Neural cell (in vitro differentiated cells): ENCODE results near the gene NUDT12.

Experiments
- CTCF ChIP-seq: fragments of 450-650 bp; IDR thresholded peaks from 2 replicates; pipeline ENCODE4 v1.5.1; 2014; ENCODE audit warnings: antibody characterized with exemption, mild to moderate bottlenecking, moderate library complexity; ENCODE audit not compliant: poor library complexity, severe bottlenecking
- EZH2 ChIP-seq: fragments of 200-600, 300-800 bp; shearing (Covaris generic), sonication (generic); IDR thresholded peaks from 2 replicates; pipeline ENCODE4 v1.6.1; 2014; ENCODE audit warnings: antibody characterized with exemption, low read length, borderline replicate concordance, mild to moderate bottlenecking; ENCODE audit not compliant: insufficient read depth, poor library complexity, severe bottlenecking
- POLR2AphosphoS5 ChIP-seq: IDR thresholded peaks from 2 replicates; pipeline ENCODE4 v1.6.1; 2012
- SMC3 ChIP-seq: fragments of 450-650 bp; conservative IDR thresholded peaks from 2 replicates; pipeline ENCODE4 v1.6.1; 2014; ENCODE audit warnings: antibody characterized with exemption, mild to moderate bottlenecking, moderate library complexity; ENCODE audit not compliant: poor library complexity
- TAF1 ChIP-seq: IDR thresholded peaks from 2 replicates; pipeline ENCODE4 v1.6.1; 2012; ENCODE audit warnings: low read depth
- TF ChIP-seq, protein P1 (sequence below): IDR thresholded peaks from 2 replicates; pipeline ENCODE4 v1.6.1; 2012; ENCODE audit warnings: borderline replicate concordance

GRCh38 chr5:103541114-103541513 lies 21.5 kb downstream of the NUDT12 start:
- TF ChIP-seq CTCF (no peak), TAF1 (no peak), POLR2AphosphoS5 (no peak), SMC3 (no peak), EZH2 (no peak)
- TF ChIP-seq, protein P1, sequence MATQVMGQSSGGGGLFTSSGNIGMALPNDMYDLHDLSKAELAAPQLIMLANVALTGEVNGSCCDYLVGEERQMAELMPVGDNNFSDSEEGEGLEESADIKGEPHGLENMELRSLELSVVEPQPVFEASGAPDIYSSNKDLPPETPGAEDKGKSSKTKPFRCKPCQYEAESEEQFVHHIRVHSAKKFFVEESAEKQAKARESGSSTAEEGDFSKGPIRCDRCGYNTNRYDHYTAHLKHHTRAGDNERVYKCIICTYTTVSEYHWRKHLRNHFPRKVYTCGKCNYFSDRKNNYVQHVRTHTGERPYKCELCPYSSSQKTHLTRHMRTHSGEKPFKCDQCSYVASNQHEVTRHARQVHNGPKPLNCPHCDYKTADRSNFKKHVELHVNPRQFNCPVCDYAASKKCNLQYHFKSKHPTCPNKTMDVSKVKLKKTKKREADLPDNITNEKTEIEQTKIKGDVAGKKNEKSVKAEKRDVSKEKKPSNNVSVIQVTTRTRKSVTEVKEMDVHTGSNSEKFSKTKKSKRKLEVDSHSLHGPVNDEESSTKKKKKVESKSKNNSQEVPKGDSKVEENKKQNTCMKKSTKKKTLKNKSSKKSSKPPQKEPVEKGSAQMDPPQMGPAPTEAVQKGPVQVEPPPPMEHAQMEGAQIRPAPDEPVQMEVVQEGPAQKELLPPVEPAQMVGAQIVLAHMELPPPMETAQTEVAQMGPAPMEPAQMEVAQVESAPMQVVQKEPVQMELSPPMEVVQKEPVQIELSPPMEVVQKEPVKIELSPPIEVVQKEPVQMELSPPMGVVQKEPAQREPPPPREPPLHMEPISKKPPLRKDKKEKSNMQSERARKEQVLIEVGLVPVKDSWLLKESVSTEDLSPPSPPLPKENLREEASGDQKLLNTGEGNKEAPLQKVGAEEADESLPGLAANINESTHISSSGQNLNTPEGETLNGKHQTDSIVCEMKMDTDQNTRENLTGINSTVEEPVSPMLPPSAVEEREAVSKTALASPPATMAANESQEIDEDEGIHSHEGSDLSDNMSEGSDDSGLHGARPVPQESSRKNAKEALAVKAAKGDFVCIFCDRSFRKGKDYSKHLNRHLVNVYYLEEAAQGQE: no peak
